Suprapubic skin (tissue), 4 donors: Measurements from ENCODE around the gene BTG4. TPM values are rescaled to one million over a fixed set of nuclear protein-coding genes. Genes with fewer than 3 reads are reported as not detected.

Experiments used
- DNase-seq, 2 donors: peaks; one replicate each; pipeline ENCODE4 v3.0.0-alpha.2; 2019; ENCODE audit warnings: low spot score in 2 of 2
- H3K27ac ChIP-seq: fragments of 200-600 bp; sonication (generic); one replicate; pipeline ENCODE4 v1.5.1; 2019
- H3K27me3 ChIP-seq: fragments of 200-600 bp; sonication (generic); one replicate; pipeline ENCODE4 v1.5.1; 2019
- H3K36me3 ChIP-seq: fragments of 200-600 bp; sonication (generic); one replicate; pipeline ENCODE4 v1.5.1; 2019
- H3K4me1 ChIP-seq: fragments of 200-600 bp; sonication (generic); one replicate; pipeline ENCODE4 v1.5.1; 2019
- H3K4me3 ChIP-seq: fragments of 200-600 bp; sonication (generic); one replicate; pipeline ENCODE4 v1.5.1; 2019; ENCODE audit warnings: mild to moderate bottlenecking
- H3K9me3 ChIP-seq: fragments of 200-600 bp; sonication (generic); one replicate; pipeline ENCODE4 v1.5.1; 2019
- EP300 ChIP-seq: sonication (generic); formaldehyde crosslinking; IDR thresholded peaks from one replicate; pipeline ENCODE4 v1.6.1; 2017; ENCODE audit warnings: antibody characterized with exemption
- POLR2A ChIP-seq, 2 donors: fragments of 450-650 bp; IDR thresholded peaks; one replicate each; pipeline ENCODE4 v1.6.1; 2017; ENCODE audit warnings: antibody characterized with exemption in 2 of 2, mild to moderate bottlenecking in 2 of 2, moderate library complexity in 2 of 2
- POLR2AphosphoS5 ChIP-seq, 3 donors: sonication (generic); formaldehyde crosslinking; IDR thresholded peaks; one replicate each; pipeline ENCODE4 v1.6.1; 2017; ENCODE audit warnings: antibody characterized with exemption in 3 of 3
- WGBS: methylation state at CpG from one replicate; pipeline ENCODE4 v1.1.5; 2018; 5-methylcytosine and 5-hydroxymethylcytosine counted together
- total RNA-seq, 4 donors: library from RNA; depleted of rRNA; stranded (reverse); fragments of >200 nt; gene quantifications; one replicate each; pipeline ENCODE4 v1.1.0, GENCODE V29; 2016
- TF ChIP-seq, protein P1 (sequence below), 2 donors: fragments of 200-600 bp in 1 of 2; fragments of 450-650 bp in 1 of 2; sonication (generic) in 1 of 2; IDR thresholded peaks; one replicate each; pipeline ENCODE4 v1.5.1; 2016 to 2019; ENCODE audit warnings: antibody characterized with exemption in 2 of 2, mild to moderate bottlenecking in 1 of 2, moderate library complexity in 1 of 2

Gene BTG4
- total RNA-seq, 4 donors from 2014 or later, result not detected

DNA sequence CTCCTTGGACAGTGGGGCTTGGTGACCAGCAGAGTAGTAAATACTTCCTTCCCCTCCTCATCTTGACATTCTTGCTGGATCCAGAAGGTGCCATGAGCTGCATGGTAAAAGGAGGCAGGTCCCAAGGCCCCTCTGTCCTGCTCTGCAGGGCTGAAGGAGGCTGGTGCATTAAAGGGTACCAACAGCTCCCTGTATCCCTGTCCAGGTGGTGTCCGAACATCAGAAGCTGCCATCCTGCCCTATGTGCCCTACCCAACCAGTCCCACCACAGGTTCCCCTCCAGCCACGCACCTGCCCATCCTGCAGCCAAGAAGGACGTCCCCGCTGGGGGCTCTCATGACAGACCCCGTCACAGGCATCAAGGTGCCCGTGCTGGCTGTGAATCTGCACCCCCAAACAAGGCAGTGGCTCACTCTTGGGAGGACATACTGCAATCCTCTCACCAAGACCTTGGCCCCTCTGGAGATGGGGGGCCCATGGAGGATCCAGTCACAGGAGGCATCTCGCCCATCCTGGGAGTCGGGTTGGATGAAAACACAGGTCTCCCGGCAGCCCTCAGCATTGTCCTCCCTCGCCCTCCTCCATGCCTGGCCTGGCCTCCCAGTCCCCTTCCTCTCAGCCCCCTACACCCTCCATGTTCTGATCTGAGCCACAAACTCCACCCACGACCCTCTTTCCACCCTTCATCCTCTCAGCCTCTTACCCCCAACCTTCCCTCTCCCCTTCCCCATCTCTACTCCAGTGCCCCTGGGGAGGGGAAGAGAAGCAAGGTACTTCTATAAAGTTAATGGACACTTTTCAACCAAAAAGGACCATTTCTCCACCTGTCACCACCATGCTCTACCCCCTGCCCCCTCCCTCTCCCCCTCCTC, 55.1 kb downstream of the BTG4 start:
- TF ChIP-seq, protein P1, sequence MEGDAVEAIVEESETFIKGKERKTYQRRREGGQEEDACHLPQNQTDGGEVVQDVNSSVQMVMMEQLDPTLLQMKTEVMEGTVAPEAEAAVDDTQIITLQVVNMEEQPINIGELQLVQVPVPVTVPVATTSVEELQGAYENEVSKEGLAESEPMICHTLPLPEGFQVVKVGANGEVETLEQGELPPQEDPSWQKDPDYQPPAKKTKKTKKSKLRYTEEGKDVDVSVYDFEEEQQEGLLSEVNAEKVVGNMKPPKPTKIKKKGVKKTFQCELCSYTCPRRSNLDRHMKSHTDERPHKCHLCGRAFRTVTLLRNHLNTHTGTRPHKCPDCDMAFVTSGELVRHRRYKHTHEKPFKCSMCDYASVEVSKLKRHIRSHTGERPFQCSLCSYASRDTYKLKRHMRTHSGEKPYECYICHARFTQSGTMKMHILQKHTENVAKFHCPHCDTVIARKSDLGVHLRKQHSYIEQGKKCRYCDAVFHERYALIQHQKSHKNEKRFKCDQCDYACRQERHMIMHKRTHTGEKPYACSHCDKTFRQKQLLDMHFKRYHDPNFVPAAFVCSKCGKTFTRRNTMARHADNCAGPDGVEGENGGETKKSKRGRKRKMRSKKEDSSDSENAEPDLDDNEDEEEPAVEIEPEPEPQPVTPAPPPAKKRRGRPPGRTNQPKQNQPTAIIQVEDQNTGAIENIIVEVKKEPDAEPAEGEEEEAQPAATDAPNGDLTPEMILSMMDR (IDR thresholded peaks at IDR 0.05), result no peak
- TF ChIP-seq POLR2AphosphoS5 (IDR thresholded peaks at IDR 0.05) (no peak), POLR2A (IDR thresholded peaks at IDR 0.05) (no peak), EP300 (no peak)
- Histone ChIP-seq H3K27me3 (peaks cover 33% of the 10 kb centered on the region), H3K27ac (no peak overlapping the region), H3K4me1 (peaks cover 5% of the 10 kb centered on the region), H3K4me3 (no peak overlapping the region), H3K9me3 (no peaks in the 10 kb centered on the region), H3K36me3 (no peaks in the 10 kb centered on the region)
- WGBS, result 85% methylated on average over 8 of the region's 11 CpGs
- DNase-seq, result peak in 1 of 2 donors; percentile 67

DNA sequence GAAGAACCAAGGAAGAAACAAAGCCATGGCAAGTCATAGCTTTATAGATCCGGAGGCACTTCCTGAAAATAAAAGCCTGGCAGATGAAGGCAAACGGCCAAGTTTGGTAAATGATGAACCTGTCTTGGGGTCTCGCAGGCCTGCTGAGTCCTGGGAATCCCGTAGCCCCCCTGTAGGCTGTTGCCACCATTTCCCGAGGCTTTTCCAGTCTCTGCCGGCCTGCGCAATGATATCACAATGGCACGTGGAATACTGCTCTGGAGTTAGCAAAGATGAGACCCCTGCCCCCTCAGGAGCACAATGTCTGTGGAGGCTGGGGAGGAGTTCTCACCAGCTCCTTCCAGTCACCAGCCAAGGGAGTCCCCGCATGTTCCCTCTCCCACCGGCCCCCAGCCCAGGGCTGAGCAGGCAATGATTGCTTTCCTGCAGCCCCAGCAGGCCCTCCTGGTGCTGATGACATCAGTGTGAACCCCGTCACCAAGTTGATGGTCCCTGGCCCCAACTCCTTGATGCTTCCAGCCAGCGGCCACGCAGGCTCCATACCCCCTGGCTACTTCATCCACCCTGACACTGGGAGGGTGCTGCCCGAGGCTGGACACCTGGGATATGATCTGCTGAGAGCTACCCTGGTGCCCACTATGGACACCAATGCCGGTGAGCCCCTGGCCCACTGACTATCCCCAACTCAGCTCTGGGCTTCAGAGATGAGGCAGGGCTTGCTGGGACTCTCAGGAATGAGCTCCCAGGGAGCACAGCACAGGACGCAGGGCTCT, 55.9 kb downstream of the BTG4 start:
- Histone ChIP-seq H3K9me3 (no peaks in the 10 kb centered on the region), H3K36me3 (no peaks in the 10 kb centered on the region), H3K27ac (no peak overlapping the region), H3K4me3 (no peak overlapping the region), H3K27me3 (peaks cover 29% of the 10 kb centered on the region), H3K4me1 (peaks cover 5% of the 10 kb centered on the region)
- 82% methylated on average over 12 of the region's 16 CpGs for WGBS
- no peak for TF ChIP-seq POLR2AphosphoS5 (IDR thresholded peaks at IDR 0.05)
- no peak for TF ChIP-seq EP300
- DNase-seq, result peak in 1 of 2 donors; percentile 60

DNA sequence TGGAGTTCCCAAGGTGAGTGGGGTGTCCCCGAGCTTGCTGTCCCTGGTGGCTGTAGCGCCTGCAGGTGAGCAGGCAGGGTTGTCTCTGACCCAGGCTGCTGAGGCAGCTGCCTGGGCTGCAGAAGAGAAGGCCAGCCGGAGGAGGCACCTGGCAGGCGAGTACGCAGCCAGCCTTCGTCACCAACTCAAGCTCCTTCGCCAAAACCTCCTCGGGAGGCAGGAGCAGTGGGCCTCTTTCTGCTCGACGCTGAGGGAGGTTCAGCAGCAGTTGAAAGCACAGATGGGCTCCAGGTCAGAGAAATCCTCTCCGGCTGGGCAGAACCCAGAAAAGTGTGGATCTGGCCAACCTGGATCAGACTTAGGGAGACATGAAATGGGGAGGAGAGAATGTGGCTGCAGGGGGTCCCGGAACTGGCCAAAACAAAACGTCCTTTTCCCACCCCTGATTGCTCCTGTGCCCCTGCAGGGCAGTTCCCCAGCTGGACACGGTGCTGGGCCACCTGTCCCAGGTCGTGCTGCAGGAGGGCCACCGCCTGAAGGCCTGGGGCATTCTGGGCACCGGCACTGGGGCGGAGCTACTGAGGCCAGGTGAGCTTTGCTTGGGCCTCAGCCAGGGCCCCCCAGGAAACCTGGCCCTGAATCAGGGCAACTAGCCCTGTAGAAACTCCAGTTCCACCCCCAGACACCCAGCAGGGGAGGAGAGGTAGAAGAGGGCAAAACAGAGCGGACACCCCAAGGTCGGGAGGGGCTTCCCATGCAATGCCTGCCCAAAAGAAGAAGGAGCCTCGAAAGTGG, 56.7 kb downstream of the BTG4 start:
- Histone ChIP-seq H3K4me3 (no peak overlapping the region), H3K27me3 (peaks cover 21% of the 10 kb centered on the region), H3K9me3 (no peaks in the 10 kb centered on the region), H3K4me1 (peaks cover 5% of the 10 kb centered on the region), H3K27ac (no peak overlapping the region), H3K36me3 (no peaks in the 10 kb centered on the region)
- TF ChIP-seq POLR2AphosphoS5 (IDR thresholded peaks at IDR 0.05) (no peak), EP300 (no peak), POLR2A (IDR thresholded peaks at IDR 0.05) (no peak)
- TF ChIP-seq, protein P1 (IDR thresholded peaks at IDR 0.05), result no peak
- DNase-seq, result peak in 1 of 2 donors; percentile 61
- 63% methylated on average over 15 of the region's 21 CpGs for WGBS

DNA sequence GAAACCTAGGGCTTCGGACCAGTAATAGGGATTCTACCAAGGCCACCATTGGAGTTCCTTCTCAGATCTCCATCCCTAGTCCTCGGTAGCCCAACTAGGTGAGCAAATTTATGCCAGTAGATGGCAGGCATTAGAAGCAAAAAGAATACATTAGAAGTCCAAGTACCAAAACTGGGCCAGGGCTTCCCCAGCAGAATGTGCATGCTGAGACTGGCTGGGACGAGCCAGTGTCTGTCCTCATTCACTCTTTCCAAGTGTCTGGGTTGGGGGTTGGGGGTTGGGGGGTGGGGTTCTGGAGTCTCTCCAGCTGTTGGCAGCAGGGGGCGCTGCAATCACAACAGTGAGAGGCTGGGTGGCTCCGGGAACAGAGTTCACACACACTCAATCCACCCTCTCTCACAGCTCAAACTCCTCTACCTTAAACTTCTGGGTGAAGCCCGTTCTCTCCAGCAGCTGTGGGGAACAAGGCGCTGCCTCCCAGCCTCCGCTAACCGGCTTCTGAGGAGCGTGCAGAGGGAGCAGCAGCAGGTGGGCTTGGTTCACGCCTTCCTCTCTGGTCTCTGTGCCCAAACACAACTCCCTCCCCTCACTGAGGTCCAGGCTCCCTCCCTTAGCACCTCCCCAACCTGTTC, 57.5 kb downstream of the BTG4 start:
- Histone ChIP-seq H3K4me1 (peaks cover 5% of the 10 kb centered on the region), H3K27me3 (peaks cover 13% of the 10 kb centered on the region), H3K27ac (no peak overlapping the region), H3K4me3 (no peak overlapping the region), H3K36me3 (no peaks in the 10 kb centered on the region), H3K9me3 (no peaks in the 10 kb centered on the region)
- peak in 1 of 2 donors; percentile 62 for DNase-seq
- WGBS, result 34% methylated on average over 7 of the region's 11 CpGs
- TF ChIP-seq POLR2AphosphoS5 (IDR thresholded peaks at IDR 0.05), result no peak
- TF ChIP-seq, protein P1 (IDR thresholded peaks at IDR 0.05), result peak in 1 of 2 donors; percentile 44
- TF ChIP-seq EP300, result no peak
